HG03095 (cell line): ENCODE measurements around the gene MRPL47.
A peak's percentile ranks its signal among the peaks of the same experiment; 100 is the strongest.

Experiments
- ATAC-seq: cut with Tn5 transposase; IDR thresholded peaks from one replicate; pipeline ENCODE4 v1.9.1; 2021; ENCODE audit warnings: moderate library complexity; ENCODE audit not compliant: unreplicated experiment

The MRPL47 gene

DNA sequence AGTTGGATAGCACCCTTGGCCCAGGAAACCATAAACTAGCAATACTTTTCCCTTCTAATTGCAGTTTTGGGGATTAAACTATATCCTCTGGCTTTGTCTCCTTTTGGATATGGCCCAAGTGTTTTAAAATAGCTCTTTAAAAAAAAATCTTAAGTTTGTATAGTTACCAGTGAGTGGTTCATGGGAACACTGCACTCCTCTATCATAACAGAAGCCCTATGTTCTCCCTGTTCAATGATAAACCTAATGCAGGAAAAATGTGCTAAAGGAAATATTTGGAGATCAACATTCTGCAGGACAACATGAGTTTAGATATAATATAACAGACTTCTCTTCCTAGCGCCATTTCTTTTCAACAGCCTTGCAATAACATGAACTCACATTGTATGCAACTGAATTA lies 13.1 kb downstream of the MRPL47 start:
- no peak for ATAC-seq

DNA sequence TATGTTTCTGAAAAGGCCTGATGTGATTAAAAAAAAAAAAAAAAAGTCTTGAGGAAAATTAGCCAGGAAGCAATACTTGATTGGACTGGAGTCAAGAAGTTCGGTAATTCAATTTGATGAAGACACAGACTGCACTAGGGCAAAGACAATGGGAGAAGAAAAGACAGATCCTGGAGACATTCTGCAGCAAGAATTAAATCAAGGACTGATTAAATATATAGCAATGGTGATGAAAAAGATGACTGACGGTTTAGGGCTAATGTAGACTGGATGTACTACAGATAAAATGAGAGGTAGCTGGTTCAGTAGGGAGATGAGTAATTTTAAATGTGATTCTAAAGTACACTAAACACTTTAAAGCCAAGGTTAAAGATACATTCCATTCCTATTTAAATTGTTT lies 13.8 kb downstream of the MRPL47 start:
- ATAC-seq = no peak

DNA sequence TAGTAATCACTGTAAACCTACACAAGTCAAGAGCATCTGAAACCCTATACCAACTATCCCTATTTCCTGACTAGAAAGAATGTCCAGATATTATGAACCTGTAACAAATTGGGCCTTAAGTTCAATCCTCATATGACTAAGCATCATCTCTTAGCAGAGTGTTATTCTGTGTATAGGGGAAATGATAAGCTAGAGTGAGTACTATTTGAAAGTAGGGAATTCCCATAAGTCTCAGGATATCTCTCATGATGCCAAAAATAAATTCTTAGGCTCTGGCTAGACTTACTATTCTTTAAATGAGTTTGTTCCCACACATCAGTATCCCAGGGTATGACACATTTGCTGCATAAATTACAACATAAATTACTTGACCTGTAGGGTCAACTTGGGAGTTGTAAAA lies 15.3 kb downstream of the MRPL47 start:
- no peak for ATAC-seq

DNA sequence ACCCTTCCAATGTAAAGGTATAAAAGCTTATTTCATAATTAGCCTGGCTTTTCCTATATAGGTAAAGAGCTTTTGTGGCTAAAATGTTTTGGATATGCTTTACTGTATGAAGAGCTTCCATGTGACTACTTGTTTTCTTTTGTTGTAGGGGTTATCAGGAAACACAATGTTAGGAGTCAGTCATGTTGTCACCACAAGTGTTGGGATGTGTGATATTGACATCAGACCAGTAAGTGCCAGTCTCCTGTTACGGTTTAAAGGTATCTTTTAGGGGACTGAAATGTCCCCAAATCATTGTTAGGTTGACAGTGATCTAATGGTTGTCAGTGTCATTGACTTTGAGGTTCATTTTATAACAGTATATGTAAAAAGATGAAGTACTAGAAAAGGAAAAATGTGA lies 23.4 kb downstream of the MRPL47 start:
- ATAC-seq = no peak

DNA sequence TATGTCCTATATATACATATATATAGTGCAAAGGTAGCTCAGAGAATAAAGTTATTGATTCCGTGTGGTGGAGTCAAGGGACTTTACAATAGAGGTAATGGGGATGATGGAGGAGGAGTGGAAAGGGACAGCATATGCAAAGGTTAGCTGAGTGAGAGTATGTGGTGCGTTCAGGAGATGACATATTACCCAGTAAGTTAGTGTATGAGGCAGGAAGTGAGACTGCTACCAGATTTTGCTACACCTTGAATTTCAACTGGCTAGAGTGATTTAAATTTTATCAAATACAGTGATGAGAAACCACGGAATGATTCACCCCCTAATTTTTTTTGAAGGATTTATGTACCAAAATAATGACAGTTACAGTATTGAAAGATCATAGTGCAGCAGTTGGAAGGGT lies 38.9 kb downstream of the MRPL47 start:
- ATAC-seq = peak; percentile 24

DNA sequence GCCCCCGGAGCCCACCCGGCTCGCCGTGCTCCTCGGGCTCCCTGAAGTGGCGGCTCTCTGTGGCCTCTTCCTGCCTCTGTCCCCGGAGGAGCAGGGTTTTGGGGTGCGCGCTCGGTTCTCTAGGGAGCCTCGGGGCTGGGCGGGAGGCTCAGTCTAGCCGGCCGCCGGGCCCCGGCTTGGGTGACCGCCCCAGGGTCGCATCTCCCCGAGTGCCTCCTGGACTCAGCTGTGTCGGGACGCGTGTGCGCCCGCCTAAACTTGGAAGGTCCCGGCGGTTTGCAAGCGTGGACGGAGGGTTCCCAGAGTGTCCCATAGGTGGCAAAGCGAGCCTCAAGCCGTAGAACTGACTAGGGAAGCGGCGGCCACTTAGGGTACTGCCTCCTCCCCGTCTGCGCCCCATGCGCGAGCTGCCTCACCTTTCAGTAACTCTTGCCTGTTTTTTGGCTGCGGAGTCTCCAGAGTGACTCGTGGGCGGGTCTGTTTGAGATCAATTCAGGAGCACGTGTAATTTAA lies 41.1 kb downstream of the MRPL47 start:
- peak; percentile 45 for ATAC-seq

DNA sequence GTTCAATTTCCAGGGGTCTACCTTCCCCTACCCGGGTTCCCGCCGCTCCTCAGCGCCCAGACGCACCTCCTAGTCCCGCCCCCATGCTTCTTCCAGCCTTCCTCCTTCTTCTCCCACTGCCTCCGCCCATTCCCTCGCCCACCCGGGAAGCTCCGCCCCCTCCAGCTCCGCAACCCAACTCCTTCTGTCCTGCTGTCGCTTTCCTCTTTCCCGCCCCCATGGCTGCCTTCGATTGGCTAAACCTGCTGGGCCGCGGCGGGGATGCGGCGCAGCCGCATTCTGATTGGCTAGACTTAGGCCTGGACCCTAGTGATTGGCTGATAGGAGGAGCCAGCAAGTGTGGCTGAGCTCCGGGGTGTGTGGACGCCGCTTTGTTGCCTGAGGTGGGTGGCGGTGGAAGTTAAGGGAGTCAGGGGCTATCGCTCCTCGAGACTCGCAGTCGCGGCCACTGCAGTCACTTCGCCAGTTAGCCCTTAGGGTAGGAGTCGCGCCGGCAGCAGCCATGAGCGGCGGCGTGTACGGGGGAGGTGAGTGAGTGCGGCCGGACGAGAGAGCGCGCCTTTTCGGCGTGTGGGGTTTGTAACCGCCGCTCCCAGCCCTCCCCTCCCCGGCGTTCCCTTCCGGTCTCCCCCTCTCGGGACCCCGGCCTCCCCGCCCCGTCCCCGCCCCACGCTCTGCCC lies 41.7 kb downstream of the MRPL47 start, which contains the start of gene ACTL6A:
ACTL6A (plus strand) TSS at position 336 of the 680 bp plus-strand sequence; CDS start at position 503, 167 bp downstream.
- ATAC-seq = peak; percentile 95

DNA sequence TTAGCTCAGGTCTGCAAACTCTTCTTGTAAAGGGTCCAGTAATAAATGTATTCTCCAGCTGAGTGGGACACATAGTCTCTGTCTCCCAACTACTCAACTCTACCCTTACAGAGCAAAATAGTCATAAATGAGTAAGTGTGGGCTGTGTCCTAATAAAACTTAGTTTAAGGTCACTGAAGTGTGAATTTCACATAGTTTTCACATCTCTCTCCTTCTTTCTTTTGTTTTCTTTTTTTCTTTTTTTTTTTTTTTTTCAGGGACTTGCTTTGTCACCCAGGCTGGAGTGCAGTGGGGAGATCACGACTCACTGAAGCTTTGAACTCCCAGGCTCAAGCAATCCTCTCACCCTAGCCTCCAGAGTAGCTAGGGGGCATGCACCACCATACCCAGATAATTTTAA lies 43.6 kb downstream of the MRPL47 start:
- no peak for ATAC-seq

DNA sequence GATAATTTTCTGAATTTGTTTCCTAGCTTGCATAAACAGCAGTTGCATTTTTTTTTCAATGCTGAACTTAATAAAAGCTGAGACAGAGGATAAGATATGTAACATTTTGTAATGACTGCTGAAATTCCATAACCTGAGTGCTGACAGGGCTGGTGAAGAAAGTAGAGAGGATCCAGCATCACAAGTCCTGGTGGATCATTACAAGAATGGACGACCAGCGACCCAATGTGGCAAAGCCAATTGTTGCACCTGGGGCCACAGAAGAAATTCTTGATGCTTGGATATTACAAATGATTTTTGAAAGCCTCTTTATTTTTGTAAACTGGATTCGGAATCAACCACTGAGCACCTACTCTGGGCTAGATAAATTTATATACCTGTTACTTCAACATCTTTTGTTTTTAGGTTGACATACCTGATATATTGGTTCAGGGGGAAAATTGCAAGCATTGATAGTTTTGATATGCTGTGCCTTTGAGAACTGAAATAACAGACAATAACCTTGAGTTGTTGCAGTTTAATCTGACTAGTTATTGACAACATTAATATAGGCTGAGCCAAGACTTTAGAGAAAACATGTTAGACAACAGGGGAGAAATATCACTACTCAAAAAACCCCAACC lies 45.6 kb downstream of the MRPL47 start:
- ATAC-seq = no peak

DNA sequence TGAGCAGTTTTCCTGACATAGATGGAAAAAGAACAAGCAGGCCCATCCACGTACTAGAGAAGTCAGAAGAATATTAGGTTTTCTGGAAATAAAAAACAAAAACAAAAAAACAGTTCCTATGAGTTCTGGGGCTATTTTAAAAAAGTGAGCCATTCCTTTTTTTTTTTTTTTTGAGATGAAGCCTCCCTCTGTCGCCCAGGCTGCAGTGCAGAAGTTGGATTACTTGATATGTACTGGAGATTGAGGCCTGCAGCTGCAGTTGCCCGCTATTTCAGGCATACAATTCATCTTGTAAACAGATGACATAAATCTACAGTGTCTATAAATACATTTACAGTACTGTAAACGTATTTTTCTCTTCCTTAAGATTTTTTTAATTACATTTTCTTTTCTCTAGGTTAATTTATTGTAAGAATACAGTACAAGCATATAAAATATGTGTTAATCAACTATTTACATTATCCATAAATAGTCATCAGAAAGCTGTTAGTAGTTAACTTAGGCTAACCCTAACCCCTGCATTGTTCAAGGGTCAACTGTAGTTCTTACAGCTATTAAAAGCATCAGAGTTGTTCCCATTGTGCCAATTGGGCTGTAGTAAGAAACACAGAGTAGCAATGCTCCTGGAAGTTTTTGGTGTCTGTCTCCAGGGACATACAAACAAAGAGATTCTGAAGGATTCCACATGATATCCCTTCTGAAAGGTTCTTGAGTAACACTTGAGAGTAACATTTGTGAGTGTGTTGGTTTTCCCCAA lies 52.9 kb downstream of the MRPL47 start:
- ATAC-seq = no peak

DNA sequence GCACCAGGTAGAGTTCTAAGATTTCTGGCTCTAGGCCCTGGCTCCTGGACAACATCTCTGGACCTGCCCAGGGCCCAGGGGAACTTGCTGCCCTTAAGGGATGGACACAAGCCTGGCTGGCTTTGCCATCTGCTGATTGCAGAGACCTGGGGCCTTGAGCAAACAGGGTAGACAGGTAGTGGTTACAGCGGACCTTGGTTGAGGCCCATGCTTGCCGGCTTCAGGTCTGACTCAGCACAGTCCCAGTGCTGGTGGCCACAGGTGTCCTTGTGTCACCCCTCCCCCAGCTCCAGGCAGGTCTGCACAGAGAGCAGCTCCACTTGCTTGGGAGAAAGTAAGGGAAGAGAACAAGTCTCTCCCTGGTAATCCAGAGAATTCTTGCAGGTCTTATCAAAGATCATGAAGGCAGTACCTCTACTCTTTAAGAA lies 57.6 kb downstream of the MRPL47 start:
- ATAC-seq = peak; percentile 52

DNA sequence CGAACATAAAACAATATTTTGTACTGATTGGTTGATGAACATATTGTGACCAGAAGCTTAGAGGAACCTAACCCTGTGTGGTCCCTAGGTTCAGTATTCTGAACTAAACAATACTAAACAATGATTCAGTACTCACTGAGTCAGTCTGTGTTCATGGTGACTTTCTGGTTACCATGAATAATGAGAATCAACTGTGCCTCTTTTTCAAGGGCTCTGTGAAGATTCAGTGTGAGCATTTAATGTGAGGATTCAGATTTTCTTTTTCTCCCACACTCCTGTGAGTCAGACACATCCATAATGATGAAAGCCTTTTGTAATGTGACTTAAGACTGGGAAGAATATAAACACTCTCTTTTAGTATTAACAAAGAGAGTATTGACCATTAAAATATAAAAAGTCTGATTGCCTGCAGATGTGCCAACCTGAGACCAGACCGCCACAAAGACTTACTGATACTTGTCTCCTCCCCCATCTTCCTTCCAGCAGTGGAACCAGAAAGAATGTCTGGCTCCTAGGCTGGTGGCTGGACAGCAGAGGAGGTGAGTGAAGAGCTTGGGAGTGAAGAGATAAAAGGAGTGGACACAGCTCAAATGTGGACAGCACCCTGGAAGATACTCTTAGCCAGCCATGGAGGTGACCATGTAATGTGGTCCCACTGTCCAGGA lies 59.3 kb downstream of the MRPL47 start:
- ATAC-seq = no peak

DNA sequence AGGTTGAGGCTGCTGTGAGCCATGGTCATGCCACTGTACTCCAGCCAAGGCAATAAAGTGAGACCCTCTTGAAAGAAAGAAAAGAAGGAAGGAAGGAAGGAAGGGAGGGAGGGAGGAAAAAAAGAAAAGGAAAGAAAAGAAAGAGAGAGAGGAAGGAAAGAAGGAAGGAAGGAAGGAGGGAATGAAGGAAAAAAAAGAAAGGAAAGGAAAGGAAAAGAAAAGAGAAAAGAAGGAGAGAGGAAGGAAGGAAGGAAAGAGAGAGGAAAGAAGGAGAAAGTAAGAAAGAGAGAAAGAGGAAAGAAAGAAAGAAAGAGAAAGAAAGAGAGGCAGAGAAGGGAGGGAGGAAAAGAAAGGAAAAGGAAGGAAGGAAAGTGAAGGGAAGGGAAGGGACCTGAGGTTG lies 62.1 kb downstream of the MRPL47 start:
- ATAC-seq = no peak

DNA sequence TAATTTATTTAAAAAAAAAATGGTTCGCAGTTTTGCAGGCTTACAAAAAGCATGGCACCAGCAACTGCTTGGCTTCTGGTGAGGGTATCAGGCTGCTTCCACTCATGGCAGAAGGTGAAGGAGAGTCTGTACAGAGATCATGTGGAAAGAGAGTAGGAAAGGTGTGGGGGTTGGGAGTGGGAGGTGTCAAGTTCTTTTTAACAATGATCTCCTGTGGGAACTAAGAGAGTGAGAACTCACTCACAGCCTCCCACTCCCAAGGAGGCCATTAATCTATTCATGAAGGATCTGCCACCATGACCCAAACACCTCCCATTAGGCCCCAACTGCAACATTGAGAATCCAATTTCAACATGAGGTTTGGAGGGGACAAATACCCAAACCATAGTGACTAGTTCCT lies 62.8 kb downstream of the MRPL47 start:
- ATAC-seq = no peak

DNA sequence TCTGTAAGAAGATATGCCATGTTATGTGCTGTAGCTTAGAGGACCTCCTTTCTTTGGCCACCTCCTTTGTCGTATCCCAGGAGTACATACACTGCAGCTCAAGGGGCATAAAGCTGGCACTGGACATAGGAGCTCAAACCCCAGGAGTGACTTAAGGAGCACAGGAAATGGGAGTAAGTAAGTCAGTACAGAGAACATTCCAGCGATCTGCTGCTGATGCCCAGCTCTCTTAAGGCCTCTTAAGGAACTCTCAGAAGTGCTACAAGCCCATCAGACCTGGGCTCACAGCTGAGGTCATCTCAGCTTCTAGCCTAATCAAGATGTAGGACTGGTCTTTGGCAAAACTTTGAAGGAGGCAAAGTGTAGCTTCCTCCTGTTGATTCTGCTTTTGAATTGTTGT lies 63.3 kb downstream of the MRPL47 start:
- ATAC-seq = no peak
